ENCODE data around the gene UBQLNL. TPM values are rescaled to one million over a fixed set of nuclear protein-coding genes. Genes with fewer than 3 reads are reported as not detected.

The UBQLNL gene
- total RNA-seq, 2 donors from 2014 or later, result 0.52 to 4.3 TPM

- intact Hi-C loops (cut with DNase I), result no loop called here
Measured at GRCh38 chr11:5514841-5515240, 1.7 kb downstream of the UBQLNL start.

GRCh38 chr11:5509803-5510202 is 6.7 kb downstream of the UBQLNL start, which contains the start of gene UBQLN3:
Gene UBQLN3 (minus strand): TSS chr11:5509957. CDS start chr11:5509558, 399 bp downstream.
- no peak for DNase-seq
- ATAC-seq, result no peak
- Histone ChIP-seq H3K4me1 (no peaks in the 10 kb centered on the region), H3K4me3 (no peak within 1 kb of the TSS), H3K27ac (no peak within 1 kb of the TSS), H3K9me3 (no peaks in the 10 kb centered on the region), H3K36me3 (replicated peaks in 1 of 2; ENCODE audit: insufficient read depth in 1 of 2, low read depth in 2 of 2) (no peaks in the 10 kb centered on the region), H3K27me3 (no peaks in the 10 kb centered on the region)
- intact Hi-C loops (cut with DNase I), result no loop called here
- 78 to 82% methylated on average over 4 of the region's 4 CpGs for WGBS, 2 donors
- no peak for TF ChIP-seq POLR2A (IDR thresholded peaks at IDR 0.05)
- TF ChIP-seq, protein P1, sequence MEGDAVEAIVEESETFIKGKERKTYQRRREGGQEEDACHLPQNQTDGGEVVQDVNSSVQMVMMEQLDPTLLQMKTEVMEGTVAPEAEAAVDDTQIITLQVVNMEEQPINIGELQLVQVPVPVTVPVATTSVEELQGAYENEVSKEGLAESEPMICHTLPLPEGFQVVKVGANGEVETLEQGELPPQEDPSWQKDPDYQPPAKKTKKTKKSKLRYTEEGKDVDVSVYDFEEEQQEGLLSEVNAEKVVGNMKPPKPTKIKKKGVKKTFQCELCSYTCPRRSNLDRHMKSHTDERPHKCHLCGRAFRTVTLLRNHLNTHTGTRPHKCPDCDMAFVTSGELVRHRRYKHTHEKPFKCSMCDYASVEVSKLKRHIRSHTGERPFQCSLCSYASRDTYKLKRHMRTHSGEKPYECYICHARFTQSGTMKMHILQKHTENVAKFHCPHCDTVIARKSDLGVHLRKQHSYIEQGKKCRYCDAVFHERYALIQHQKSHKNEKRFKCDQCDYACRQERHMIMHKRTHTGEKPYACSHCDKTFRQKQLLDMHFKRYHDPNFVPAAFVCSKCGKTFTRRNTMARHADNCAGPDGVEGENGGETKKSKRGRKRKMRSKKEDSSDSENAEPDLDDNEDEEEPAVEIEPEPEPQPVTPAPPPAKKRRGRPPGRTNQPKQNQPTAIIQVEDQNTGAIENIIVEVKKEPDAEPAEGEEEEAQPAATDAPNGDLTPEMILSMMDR (IDR thresholded peaks at IDR 0.05), result no peak

More at GRCh38 chr11:5514841-5515240, 1.7 kb downstream of the UBQLNL start:
- Histone ChIP-seq H3K27ac (no peak overlapping the region), H3K4me3 (no peak overlapping the region), H3K27me3 (no peaks in the 10 kb centered on the region), H3K9me3 (no peaks in the 10 kb centered on the region), H3K4me1 (no peaks in the 10 kb centered on the region), H3K36me3 (replicated peaks in 1 of 2; ENCODE audit: insufficient read depth in 1 of 2, low read depth in 2 of 2) (no peaks in the 10 kb centered on the region)
- no peak for TF ChIP-seq POLR2A (IDR thresholded peaks at IDR 0.05)
- TF ChIP-seq, protein P1 (IDR thresholded peaks at IDR 0.05), result no peak
- DNase-seq (no peak), ATAC-seq (no peak)

DNA sequence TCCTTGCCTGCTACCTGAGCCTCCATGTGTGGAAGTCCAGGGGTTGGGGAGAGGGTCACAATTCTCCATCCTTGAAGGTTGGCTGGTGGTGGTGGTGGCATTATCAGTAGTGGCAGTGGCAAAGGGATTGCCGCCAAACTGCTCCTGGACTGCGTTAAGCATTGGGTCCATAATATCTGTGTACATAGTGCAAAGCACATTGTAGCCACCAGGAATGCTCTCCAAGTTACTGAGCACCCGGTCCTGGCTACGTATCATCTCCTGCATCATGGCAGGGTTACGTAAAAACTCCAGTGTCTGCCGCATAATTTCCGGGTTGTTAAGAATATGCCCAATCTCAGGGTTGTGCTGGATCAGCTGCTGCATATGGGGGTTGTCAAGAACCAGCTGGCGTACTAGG is 7.9 kb downstream of the UBQLNL start:
- no peaks in the 10 kb centered on the region for H3K27me3 ChIP-seq
- H3K9me3 ChIP-seq, result no peaks in the 10 kb centered on the region
- intact Hi-C loops (cut with DNase I), result no loop called here
- H3K4me1 ChIP-seq, result no peaks in the 10 kb centered on the region
- DNase-seq, result no peak
- H3K27ac ChIP-seq, result no peak overlapping the region
- no peaks in the 10 kb centered on the region for H3K36me3 ChIP-seq (replicated peaks in 1 of 2; ENCODE audit: insufficient read depth in 1 of 2, low read depth in 2 of 2)
- WGBS, 2 donors, result 86 to 94% methylated on average over 6 to 8 of the region's 8 CpGs
- no peak overlapping the region for H3K4me3 ChIP-seq
- TF ChIP-seq, protein P1 (IDR thresholded peaks at IDR 0.05), result no peak
- no peak for TF ChIP-seq POLR2A (IDR thresholded peaks at IDR 0.05)
- ATAC-seq, result no peak

DNA sequence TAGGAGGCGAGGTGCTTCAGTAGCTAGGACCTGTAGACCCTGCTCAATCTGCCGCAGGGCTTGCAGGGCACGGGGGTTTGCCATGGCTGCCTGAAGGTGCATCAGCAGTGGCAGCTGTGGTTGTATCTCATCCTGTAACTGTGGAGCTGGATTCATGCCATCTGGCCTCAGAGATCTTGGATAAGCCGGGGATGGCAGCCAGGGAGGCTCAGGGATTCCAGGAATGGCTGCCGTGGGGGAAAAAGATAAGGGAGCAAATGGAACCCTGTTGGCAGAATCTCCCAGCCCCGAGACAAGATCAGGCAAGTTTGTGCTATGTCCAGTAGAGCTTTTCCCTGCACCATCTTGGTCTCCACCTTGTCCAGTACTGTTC is 8.6 kb downstream of the UBQLNL start:
- intact Hi-C loops (cut with DNase I), result no loop called here
- ATAC-seq (no peak), DNase-seq (no peak)
- TF ChIP-seq, protein P1 (IDR thresholded peaks at IDR 0.05), result no peak
- TF ChIP-seq POLR2A (IDR thresholded peaks at IDR 0.05), result no peak
- 70 to 80% methylated on average over 1 to 6 of the region's 6 CpGs for WGBS, 2 donors
- no peaks in the 10 kb centered on the region for H3K36me3 ChIP-seq (replicated peaks in 1 of 2; ENCODE audit: insufficient read depth in 1 of 2, low read depth in 2 of 2)
- H3K27ac ChIP-seq, result no peak overlapping the region
- no peak overlapping the region for H3K4me3 ChIP-seq
- no peaks in the 10 kb centered on the region for H3K9me3 ChIP-seq
- H3K27me3 ChIP-seq, result no peaks in the 10 kb centered on the region
- H3K4me1 ChIP-seq, result no peaks in the 10 kb centered on the region

DNA sequence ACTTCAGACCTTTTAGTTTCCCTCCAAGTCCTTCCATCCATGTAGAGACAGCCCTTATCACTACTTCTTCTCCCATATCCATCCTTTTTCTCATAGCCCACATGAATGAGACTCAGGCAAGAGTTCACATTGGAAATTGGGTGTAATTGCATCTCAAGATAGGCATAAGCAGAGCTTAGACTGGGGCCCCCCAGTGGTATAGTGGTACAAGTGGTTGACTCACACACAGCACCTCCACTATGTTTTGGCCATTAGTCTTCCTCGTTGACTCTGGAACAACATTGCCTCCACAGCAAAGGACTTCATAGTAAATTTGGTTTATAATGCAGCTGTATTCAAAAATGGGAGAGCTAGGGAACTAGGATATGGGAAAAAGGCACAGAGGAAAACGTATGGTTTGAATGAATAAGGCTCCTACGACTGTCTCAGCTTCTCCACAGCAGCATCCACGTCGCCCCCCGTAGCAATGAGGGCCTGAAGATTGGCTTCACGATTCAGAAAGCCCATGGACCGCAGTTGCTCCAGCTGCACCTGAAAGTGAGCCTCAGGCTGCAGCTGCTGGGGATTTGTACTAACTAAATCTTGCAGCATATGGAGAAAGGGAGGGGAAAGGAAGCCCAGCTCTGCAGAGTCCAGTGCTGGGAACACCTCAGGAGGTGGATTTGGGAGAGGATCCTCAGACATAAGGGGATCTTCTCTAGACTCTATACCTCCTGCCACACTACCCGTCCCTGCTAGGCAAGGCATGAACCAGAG is 9.1 kb downstream of the UBQLNL start:
- H3K27me3 ChIP-seq, result no peaks in the 10 kb centered on the region
- H3K36me3 ChIP-seq (replicated peaks in 1 of 2; ENCODE audit: insufficient read depth in 1 of 2, low read depth in 2 of 2), result no peaks in the 10 kb centered on the region
- H3K4me1 ChIP-seq, result no peaks in the 10 kb centered on the region
- DNase-seq, result no peak
- H3K27ac ChIP-seq, result no peak overlapping the region
- TF ChIP-seq POLR2A (IDR thresholded peaks at IDR 0.05), result no peak
- WGBS, 2 donors, result 62 to 78% methylated on average over 9 of the region's 9 CpGs
- no peak overlapping the region for H3K4me3 ChIP-seq
- intact Hi-C loops (cut with DNase I), result no loop called here
- H3K9me3 ChIP-seq, result no peaks in the 10 kb centered on the region
- no peak for ATAC-seq
